ENCODE results near the gene TOR1AIP2.
"Not testable (repeated sequence)": the region's sequence is repeated elsewhere in the genome, so short reads cannot be mapped to it uniquely, and the experiment has no call there.

The TOR1AIP2 gene

GRCh38 chr1:179875596-179876299 is 1.9 kb downstream of the TOR1AIP2 start:
- DNase-seq: no peak

- no peak for DNase-seq
Measured at GRCh38 chr1:179873438-179873851, 4.2 kb downstream of the TOR1AIP2 start.

- no peak for DNase-seq
Measured at GRCh38 chr1:179872558-179872957, 5.0 kb downstream of the TOR1AIP2 start.

- no peak for DNase-seq
Measured at GRCh38 chr1:179871940-179872339, 5.7 kb downstream of the TOR1AIP2 start.

GRCh38 chr1:179870870-179871269 is 6.7 kb downstream of the TOR1AIP2 start:
- DNase-seq: no peak

GRCh38 chr1:179867493-179868330 is 9.9 kb downstream of the TOR1AIP2 start:
- DNase-seq: peak; percentile 45

GRCh38 chr1:179866616-179867015 is 11.0 kb downstream of the TOR1AIP2 start:
- DNase-seq: no peak

GRCh38 chr1:179865377-179865776 is 12.2 kb downstream of the TOR1AIP2 start:
- no peak for DNase-seq

- DNase-seq: no peak
Measured at GRCh38 chr1:179860652-179861051, 17.0 kb downstream of the TOR1AIP2 start.

GRCh38 chr1:179857009-179857408 is 20.6 kb downstream of the TOR1AIP2 start:
- DNase-seq: no peak

GRCh38 chr1:179856296-179856695 is 21.3 kb downstream of the TOR1AIP2 start:
- no peak for DNase-seq

- not testable (repeated sequence) for DNase-seq
Measured at GRCh38 chr1:179855831-179856230, 21.8 kb downstream of the TOR1AIP2 start.

- DNase-seq: no peak
Measured at GRCh38 chr1:179853102-179853501, 24.5 kb downstream of the TOR1AIP2 start.

GRCh38 chr1:179848233-179848632 is 29.4 kb downstream of the TOR1AIP2 start:
- no peak for DNase-seq

- no peak for DNase-seq
Measured at GRCh38 chr1:179840107-179840506, 37.5 kb downstream of the TOR1AIP2 start.

- not testable (repeated sequence) for DNase-seq
Measured at GRCh38 chr1:179836686-179837445, 40.7 kb downstream of the TOR1AIP2 start.

- DNase-seq: no peak
Measured at GRCh38 chr1:179831852-179832699, 45.5 kb downstream of the TOR1AIP2 start.

- DNase-seq: no peak
Measured at GRCh38 chr1:179831225-179831624, 46.4 kb downstream of the TOR1AIP2 start.

GRCh38 chr1:179828554-179829110 is 49.0 kb downstream of the TOR1AIP2 start:
- no peak for DNase-seq

GRCh38 chr1:179826626-179827280 is 50.9 kb downstream of the TOR1AIP2 start:
- no peak for DNase-seq

GRCh38 chr1:179825798-179826460 is 51.7 kb downstream of the TOR1AIP2 start:
- DNase-seq: no peak
